GM12892 (cell line): ENCODE data around the gene GNPTG.
"Not testable (repeated sequence)": the region's sequence is repeated elsewhere in the genome, so short reads cannot be mapped to it uniquely, and the experiment has no call there.

ENCODE experiments used
- POLR2A ChIP-seq: IDR thresholded peaks from 2 replicates; pipeline ENCODE4 v1.6.1; 2011; ENCODE audit warnings: low read depth, low read length, control low read depth
- POLR2AphosphoS5 ChIP-seq: IDR thresholded peaks from 2 replicates; pipeline ENCODE4 v1.6.1; 2011; ENCODE audit warnings: low read depth, low read length, control low read depth

DNA sequence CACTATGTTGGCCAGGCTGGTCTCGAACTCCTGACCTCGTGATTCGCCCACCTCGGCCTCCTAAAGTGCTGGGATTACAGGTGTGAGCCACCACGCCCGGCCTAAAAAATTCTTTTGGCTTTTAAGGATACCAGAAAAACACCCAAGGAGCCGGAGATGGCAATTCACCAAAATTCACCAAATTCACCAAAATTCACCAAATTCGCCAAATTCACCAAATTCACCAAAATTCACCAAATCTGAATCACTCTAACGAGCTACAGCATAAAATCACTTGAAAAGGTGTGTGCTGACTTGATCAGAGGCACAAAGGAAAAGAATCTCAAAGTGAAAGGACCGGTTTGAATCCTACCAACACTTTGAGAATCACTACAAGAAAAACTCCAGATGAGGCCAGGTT, 22.8 kb upstream of the GNPTG start:
- TF ChIP-seq POLR2AphosphoS5, POLR2A: not testable (repeated sequence)
